GM18873 (cell line): ENCODE data around the gene BLVRA.

Source experiments
- ATAC-seq: cut with Tn5 transposase; IDR thresholded peaks from one replicate; pipeline ENCODE4 v1.9.1; 2021; ENCODE audit warnings: mild to moderate bottlenecking, moderate library complexity, moderate number of reproducible peaks; ENCODE audit not compliant: unreplicated experiment, low FRiP score

BLVRA gene

GRCh38 chr7:43851805-43852204 lies 93.3 kb downstream of the BLVRA start:
- no peak for ATAC-seq

GRCh38 chr7:43855176-43855575 lies 96.7 kb downstream of the BLVRA start:
- no peak for ATAC-seq

GRCh38 chr7:43856316-43856715 lies 97.8 kb downstream of the BLVRA start:
- no peak for ATAC-seq
